GM12873 (cell line): ENCODE measurements around the gene HPD.

Experiments
- TF ChIP-seq, protein P1 (sequence below): IDR thresholded peaks from 2 replicates; pipeline ENCODE4 v1.5.1; 2012; ENCODE audit warnings: low read depth, mild to moderate bottlenecking, moderate library complexity, low read length, control low read depth; ENCODE audit not compliant: insufficient read depth; ENCODE audit errors: missing control alignments

HPD gene

DNA sequence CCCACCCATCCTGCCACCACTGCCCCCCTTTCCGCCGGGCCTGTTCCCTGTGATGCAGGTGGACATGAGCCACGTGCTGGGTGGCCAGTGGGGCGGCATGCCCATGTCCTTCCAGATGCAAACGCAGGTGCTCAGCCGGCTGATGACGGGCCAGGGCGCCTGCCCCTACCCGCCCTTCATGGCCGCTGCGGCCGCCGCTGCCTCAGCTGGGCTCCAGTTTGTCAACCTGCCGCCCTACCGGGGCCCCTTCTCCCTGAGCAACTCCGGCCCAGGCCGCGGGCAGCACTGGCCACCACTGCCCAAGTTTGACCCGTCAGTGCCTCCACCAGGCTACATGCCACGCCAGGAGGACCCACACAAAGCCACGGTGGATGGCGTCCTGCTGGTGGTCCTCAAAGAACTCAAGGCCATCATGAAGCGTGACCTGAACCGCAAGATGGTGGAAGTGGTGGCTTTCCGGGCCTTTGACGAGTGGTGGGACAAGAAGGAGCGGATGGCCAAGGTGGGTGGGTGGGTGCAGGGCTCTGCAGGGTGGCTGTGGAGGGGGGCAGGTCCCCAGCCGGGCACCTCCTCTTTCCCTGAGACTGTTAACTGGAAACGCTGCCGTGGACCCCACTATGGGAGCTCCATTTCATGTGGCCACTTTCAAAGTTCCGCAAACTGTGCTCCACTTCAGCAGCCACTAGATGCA is 44.1 kb downstream of the HPD start:
- TF ChIP-seq, protein P1, sequence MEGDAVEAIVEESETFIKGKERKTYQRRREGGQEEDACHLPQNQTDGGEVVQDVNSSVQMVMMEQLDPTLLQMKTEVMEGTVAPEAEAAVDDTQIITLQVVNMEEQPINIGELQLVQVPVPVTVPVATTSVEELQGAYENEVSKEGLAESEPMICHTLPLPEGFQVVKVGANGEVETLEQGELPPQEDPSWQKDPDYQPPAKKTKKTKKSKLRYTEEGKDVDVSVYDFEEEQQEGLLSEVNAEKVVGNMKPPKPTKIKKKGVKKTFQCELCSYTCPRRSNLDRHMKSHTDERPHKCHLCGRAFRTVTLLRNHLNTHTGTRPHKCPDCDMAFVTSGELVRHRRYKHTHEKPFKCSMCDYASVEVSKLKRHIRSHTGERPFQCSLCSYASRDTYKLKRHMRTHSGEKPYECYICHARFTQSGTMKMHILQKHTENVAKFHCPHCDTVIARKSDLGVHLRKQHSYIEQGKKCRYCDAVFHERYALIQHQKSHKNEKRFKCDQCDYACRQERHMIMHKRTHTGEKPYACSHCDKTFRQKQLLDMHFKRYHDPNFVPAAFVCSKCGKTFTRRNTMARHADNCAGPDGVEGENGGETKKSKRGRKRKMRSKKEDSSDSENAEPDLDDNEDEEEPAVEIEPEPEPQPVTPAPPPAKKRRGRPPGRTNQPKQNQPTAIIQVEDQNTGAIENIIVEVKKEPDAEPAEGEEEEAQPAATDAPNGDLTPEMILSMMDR: no peak

DNA sequence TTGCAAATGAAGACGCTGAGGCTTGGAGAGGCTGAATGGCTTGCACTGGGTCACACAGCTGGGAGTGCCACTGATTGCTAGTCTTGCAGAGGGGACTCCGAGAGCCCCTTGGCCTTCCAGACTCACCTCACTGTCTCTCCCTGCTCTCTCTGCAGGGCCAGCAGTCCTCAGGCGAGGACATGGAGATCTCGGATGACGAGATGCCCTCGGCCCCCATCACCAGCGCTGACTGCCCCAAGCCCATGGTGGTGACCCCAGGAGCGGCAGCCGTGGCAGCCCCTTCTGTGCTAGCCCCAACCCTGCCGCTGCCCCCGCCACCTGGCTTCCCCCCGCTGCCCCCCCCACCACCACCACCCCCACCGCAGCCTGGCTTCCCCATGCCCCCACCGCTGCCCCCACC is 44.7 kb downstream of the HPD start:
- TF ChIP-seq, protein P1: no peak

DNA sequence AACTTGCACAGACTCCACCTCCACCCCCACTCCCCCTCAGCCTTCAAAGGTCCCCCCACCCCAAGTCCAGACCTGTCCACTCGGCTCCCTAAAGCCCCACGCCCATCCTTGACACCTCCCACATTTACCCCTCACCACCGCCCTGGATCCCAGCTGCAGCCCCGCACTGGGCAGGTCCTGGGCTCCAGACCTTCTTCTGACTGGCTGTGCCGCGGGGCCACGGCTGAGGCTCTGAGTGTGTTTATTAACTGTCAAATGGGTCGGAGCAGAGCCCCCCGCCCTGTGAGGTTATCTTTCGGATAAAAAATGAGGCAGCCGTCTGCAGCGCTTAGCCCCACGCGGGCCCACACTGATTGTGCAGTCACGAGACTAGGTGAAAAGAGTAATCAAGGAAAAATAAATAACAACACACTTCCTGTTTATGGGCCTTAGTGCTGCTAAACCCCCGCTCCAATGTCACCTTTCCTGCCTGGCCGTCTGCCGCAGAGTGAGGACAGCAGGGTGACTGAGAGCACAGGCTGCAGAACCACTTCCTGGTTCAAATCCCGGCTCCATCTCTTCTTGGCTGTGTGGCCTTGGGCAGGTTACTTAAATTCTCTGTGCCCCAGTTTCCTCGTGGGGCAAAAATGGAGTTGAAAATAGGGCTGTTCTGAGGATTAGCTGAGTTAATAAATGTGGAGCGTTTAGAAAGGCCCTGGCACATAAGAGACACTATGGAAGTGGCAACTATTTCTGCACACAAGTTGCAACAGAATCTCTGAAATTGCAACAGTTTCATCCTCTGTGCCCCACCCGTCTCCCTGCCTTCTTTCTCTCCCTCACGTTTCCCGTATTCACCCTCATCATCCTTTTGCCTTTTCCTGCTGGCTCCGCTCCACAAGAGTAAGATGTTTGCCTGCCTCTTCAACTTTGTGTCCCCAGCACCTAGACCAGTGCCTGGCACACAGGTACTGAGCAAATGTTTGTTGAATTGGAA is 45.5 kb downstream of the HPD start:
- TF ChIP-seq, protein P1: no peak

DNA sequence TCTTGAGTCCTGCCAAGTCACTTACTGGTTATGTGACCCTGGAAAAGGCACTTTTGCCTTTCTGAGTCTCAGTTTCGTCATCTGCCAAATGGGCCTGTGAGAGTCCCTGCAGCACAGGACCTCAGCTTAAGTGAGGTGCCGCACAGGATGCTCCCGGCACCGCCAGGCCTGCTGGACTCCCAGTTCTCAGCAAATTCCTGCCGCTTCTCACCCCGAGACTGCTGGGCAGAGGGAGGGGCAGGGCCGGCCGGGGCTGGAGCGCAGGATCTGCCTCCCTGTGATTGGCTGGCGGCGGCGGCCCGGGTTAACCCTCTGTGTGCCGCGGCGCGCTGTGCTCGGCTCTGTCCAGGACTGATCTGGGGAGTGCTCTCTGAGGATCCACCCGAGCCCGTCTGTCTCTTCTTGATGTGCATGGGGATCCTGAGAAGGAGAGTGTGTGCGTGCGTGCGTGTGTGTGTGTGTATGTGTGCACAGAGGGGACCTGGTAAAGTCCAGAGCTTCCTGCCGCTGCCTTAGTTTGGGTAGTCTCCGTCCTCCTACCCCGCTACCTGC is 46.3 kb downstream of the HPD start:
- TF ChIP-seq, protein P1: no peak

DNA sequence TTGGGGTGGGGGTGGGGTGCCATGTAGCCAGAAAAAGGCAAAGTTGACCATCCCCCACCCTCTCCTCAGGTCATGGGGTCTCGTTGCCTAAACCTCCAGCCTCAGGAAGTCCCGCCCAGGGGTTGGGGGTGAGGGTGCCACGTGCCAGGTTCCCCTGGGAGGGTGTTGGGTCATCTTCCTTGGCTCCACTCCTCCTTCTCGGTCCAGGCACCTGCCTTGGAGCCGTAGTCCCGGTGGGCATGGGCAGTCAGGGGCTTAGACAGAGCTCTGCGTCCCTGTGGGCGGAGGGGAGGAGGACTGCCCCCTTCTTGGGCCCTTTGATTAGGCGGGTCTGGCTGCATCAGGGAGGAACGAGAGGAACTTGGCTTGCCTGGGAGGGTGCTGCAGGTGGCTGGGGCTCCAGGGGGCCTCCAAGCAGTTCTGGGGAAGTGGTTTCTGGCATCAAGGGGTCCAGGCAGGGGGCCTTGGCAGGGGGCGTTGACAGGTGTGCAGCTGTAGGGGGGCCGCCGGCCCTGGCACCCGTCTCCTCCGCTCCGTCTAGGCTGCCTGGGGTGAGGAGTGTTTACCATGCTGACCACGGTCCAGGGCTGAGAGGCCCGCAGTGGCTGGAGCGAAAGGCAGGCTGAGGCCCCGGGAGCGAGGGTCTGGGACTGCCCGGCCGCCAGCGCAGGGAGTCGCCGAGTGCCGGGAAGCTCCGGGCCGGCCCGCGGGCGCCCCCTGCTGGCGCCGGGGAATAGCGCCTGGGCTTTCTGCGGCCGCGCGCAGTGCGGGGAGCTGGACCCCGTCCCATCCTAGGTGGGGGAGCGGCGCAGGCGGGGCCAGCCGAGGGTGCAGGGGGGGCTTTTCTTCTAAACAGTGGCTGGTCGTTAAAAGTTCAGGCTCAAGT is 47.0 kb downstream of the HPD start:
- TF ChIP-seq, protein P1: peak; percentile 85

DNA sequence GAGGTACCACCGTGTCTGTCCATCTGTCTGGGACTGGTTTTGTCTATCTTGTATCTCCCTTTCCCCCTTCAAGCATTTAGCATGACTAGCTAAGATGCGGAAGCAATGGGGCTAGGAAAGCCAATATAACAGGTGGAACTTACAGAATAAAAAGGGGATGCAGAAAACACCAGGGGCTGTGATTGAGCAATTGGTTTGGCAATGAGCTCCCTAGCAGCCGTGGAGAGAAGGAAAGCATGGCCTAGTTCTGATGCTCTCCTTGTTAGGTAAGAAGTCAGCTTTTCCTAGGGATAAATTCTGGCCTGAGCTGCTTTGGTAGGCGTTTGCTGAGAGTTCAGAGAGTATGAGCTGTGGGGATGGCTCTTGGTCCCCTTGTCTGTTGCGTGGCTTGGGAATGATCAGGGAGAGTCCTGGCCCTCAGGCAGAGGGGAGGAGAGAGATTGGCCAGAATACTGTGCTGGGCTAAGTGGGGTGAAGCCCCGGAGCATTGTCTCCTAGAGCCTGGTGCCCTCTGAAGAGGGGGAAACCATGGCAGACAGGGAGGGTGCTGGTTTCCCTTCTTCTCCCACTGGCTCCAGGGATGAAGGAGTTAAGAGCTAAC is 47.7 kb downstream of the HPD start:
- TF ChIP-seq, protein P1: no peak
